NCI-H446 (cell line): ENCODE results near the gene TUG1.

Source experiments
- DNase-seq, 2 experiments: peaks; one replicate each; lab custom pipeline; 2025; lab: John Stamatoyannopoulos, UW

Gene TUG1

DNA sequence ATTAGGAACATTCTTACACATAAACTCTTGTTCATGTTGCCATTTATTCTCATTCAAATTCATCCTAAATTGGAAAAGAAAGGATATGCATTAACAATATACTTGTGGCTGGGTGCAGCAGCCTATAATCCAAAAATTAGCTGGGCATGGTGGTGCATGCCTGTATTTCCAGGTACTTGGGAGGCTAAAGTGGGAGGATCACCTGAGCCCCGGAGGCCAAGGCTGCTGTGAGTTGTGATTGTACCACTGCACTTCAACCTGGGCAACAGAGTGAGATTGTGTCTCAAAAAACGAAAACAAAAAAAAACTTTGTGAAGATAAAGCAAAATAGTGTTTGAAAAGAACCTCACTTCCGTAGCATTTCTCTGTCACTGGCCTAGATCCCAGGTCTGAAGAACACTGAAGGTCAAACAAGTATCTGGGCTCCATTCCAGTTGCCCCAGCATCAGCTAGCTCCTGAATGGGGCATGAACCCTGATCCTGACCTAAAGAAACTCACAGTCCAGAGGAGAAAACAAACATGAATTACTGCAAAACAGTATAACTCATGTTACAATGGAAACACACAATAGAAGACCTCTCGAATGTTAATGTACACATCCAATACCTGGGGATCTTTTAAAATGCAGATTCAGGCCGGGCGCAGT lies 32.2 kb downstream of the TUG1 start:
- DNase-seq: no peak

DNA sequence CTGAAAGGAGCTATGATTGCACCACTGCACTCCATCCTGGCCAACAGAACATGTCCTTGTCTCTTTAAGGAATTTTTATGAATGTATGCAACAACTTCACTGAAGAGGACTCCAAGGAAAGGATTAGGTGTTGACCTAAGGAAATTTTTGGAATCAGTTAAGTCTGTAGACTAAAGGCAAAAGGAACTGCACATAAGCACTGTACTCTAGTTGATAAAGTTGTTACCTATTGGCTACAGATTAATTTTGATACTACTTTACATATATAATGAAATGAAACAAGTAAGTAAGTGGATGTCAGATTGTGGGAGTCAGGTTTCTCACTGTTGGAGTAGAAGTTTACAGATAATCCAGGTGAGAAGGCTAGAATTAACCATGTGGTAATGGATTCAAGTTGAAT lies 36.5 kb downstream of the TUG1 start:
- DNase-seq: no peak

DNA sequence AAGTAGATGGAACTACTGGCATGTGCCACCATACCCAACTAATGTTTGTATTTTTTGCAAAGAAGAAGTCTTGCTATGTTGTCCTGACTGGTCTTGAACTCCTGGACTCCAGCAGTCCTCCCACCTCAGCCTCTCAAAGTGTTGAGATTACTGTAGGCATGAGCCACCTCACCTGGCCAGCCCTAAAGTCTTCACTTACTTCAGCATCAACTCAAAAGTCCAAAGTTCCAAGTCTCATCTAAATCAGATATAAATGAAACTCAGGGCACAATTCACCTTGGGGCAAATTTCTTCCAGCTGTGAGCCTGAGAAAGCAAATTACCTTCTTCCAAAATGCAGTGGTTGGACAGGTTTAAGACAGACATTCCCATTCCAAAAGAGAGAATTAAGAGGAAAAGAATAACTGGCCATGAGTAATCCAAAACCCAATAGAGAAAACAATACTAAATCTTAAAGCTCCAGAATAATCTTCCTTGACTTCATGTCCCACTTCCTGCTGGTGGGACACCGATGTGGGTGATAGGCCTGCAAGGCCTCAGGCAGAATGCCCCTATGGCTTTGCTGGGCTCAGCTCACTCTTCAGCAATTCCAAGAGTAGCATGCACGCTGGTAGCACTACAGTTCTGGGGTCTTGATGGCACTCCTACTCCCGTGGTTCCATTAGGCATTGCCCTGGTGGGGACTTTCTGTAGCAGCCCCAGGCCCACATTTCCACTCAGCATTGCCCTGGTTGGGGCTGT lies 50.3 kb downstream of the TUG1 start:
- no peak for DNase-seq

DNA sequence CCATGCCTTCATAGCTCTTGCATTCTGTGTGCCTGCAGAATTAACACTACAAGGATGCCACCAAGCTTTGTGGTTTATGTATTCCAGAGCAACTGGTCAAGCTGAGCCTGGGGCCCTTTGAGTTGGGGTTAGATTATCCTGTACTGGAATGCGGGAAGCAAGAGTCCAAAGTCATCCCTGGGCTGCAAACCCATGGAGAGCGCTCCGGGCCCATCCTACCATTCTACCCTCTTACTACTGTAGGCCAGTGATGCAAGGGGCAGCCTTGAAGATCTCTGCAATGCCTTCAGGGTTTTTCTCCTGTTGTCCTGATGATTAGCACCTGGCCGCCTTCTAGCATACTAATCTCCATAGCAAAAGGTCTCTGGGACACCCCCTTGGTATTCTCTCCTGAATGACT lies 51.3 kb downstream of the TUG1 start:
- DNase-seq: no peak

- no peak for DNase-seq
Measured at GRCh38 chr22:31022516-31022915, 53.5 kb downstream of the TUG1 start.
